ENCODE measurements around the gene ACOT12.
"Not testable (repeated sequence)": the region's sequence is repeated elsewhere in the genome, so short reads cannot be mapped to it uniquely, and the experiment has no call there.

The ACOT12 gene

GRCh38 chr5:81409896-81410295 lies 16.0 kb upstream of the ACOT12 start:
- Histone ChIP-seq H3K9me3 (ENCODE audit: insufficient read depth, low read length) (no peaks in the 10 kb centered on the region), H3K4me3 (ENCODE audit: insufficient read length, low read depth) (no peak overlapping the region), H3K4me1 (ENCODE audit: insufficient read depth, insufficient read length) (no peaks in the 10 kb centered on the region), H3K27me3 (ENCODE audit: insufficient read depth, insufficient read length) (no peaks in the 10 kb centered on the region), H3K9ac (ENCODE audit: insufficient read length, low read depth) (no peak overlapping the region), H3K36me3 (ENCODE audit: insufficient read depth, insufficient read length, low read length) (no peaks in the 10 kb centered on the region)
- no peak for TF ChIP-seq YY1 (IDR thresholded peaks at IDR 0.05; ENCODE audit: insufficient read depth, insufficient read length)
- no peak for TF ChIP-seq SUZ12 (IDR thresholded peaks at IDR 0.05; ENCODE audit: extremely low read depth, insufficient read depth, insufficient read length)
- TF ChIP-seq ZNF274 (IDR thresholded peaks at IDR 0.05; ENCODE audit: low read depth, low read length): no peak
- no peak for DNase-seq (ENCODE audit: low read depth, low spot score)

DNA sequence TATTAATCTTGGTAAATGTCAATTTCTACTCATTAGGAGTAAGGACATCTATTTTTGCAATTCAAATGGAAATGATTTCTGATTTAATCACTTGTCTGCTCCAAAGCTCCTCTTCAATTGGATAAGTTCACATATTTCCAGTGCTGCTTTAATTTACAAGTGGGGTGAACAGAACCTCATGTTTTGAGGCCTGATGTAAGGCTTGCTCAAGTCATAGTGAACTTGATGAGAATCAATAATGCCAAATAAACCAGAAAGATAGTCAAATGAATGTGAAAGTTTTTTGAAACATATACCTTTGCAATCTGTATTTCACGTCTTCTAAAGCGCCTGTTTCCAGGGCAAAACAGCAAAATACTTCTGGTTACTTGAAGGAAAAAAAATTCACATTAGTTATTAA lies 15.4 kb upstream of the ACOT12 start:
- no peaks in the 10 kb centered on the region for H3K36me3 ChIP-seq (ENCODE audit: insufficient read depth, insufficient read length, low read length)
- no peak for DNase-seq (ENCODE audit: low read depth, low spot score)

GRCh38 chr5:81408496-81408895 lies 14.6 kb upstream of the ACOT12 start:
- no peaks in the 10 kb centered on the region for H3K27me3 ChIP-seq (ENCODE audit: insufficient read depth, insufficient read length)
- no peaks in the 10 kb centered on the region for H3K9me3 ChIP-seq (ENCODE audit: insufficient read depth, low read length)
- TF ChIP-seq YY1 (IDR thresholded peaks at IDR 0.05; ENCODE audit: insufficient read depth, insufficient read length): no peak
- TF ChIP-seq ZNF274 (IDR thresholded peaks at IDR 0.05; ENCODE audit: low read depth, low read length): no peak
- no peak for TF ChIP-seq SUZ12 (IDR thresholded peaks at IDR 0.05; ENCODE audit: extremely low read depth, insufficient read depth, insufficient read length)
- DNase-seq (ENCODE audit: low read depth, low spot score): no peak
- H3K4me3 ChIP-seq (ENCODE audit: insufficient read length, low read depth): no peak overlapping the region
- no peaks in the 10 kb centered on the region for H3K4me1 ChIP-seq (ENCODE audit: insufficient read depth, insufficient read length)
- H3K36me3 ChIP-seq (ENCODE audit: insufficient read depth, insufficient read length, low read length): no peaks in the 10 kb centered on the region
- H3K9ac ChIP-seq (ENCODE audit: insufficient read length, low read depth): no peak overlapping the region

More for the DNA sequence above, 15.4 kb upstream of the ACOT12 start:
- no peak overlapping the region for H3K4me3 ChIP-seq (ENCODE audit: insufficient read length, low read depth)
- H3K4me1 ChIP-seq (ENCODE audit: insufficient read depth, insufficient read length): no peaks in the 10 kb centered on the region
- no peak overlapping the region for H3K9ac ChIP-seq (ENCODE audit: insufficient read length, low read depth)
- no peaks in the 10 kb centered on the region for H3K27me3 ChIP-seq (ENCODE audit: insufficient read depth, insufficient read length)
- no peak for TF ChIP-seq SUZ12 (IDR thresholded peaks at IDR 0.05; ENCODE audit: extremely low read depth, insufficient read depth, insufficient read length)
- no peak for TF ChIP-seq ZNF274 (IDR thresholded peaks at IDR 0.05; ENCODE audit: low read depth, low read length)
- TF ChIP-seq YY1 (IDR thresholded peaks at IDR 0.05; ENCODE audit: insufficient read depth, insufficient read length): no peak
- H3K9me3 ChIP-seq (ENCODE audit: insufficient read depth, low read length): no peaks in the 10 kb centered on the region

DNA sequence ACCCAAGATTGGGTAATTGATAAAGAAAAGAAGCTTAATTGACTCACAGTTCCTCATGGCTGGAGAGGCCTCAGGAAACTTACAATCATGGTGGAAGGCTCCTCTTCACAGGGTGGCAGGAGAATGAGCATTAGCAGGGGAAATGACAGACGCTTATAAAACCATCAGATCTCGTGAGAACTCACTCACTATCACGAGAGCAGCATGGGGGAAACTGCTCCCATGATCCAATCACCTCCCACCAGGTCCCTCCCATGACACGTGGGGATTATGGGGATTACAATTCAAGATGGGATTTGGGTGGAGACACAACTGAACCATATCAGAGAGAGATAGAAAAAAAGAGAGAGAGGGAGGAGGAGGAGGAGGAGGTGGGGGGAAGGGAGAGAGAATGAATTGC lies 13.9 kb upstream of the ACOT12 start:
- not testable (repeated sequence) for H3K9me3 ChIP-seq (ENCODE audit: insufficient read depth, low read length); DNase-seq (ENCODE audit: low read depth, low spot score); H3K36me3 ChIP-seq (ENCODE audit: insufficient read depth, insufficient read length, low read length); H3K9ac ChIP-seq (ENCODE audit: insufficient read length, low read depth); H3K27me3 ChIP-seq (ENCODE audit: insufficient read depth, insufficient read length); H3K4me1 ChIP-seq (ENCODE audit: insufficient read depth, insufficient read length); H3K4me3 ChIP-seq (ENCODE audit: insufficient read length, low read depth)

GRCh38 chr5:81405126-81405891 lies 11.4 kb upstream of the ACOT12 start:
- DNase-seq (ENCODE audit: low read depth, low spot score): no peak
- TF ChIP-seq ZNF274 (IDR thresholded peaks at IDR 0.05; ENCODE audit: low read depth, low read length) (no peak), SUZ12 (IDR thresholded peaks at IDR 0.05; ENCODE audit: extremely low read depth, insufficient read depth, insufficient read length) (no peak), YY1 (IDR thresholded peaks at IDR 0.05; ENCODE audit: insufficient read depth, insufficient read length) (no peak)
- no peak overlapping the region for H3K9ac ChIP-seq (ENCODE audit: insufficient read length, low read depth)

GRCh38 chr5:81402192-81402930 lies 8.4 kb upstream of the ACOT12 start:
- Histone ChIP-seq H3K9me3 (ENCODE audit: insufficient read depth, low read length) (no peaks in the 10 kb centered on the region), H3K27me3 (ENCODE audit: insufficient read depth, insufficient read length) (no peaks in the 10 kb centered on the region), H3K4me1 (ENCODE audit: insufficient read depth, insufficient read length) (no peaks in the 10 kb centered on the region), H3K36me3 (ENCODE audit: insufficient read depth, insufficient read length, low read length) (no peaks in the 10 kb centered on the region), H3K9ac (ENCODE audit: insufficient read length, low read depth) (no peak overlapping the region), H3K4me3 (ENCODE audit: insufficient read length, low read depth) (no peak overlapping the region)
- no peak for DNase-seq (ENCODE audit: low read depth, low spot score)
- no peak for TF ChIP-seq SUZ12 (IDR thresholded peaks at IDR 0.05; ENCODE audit: extremely low read depth, insufficient read depth, insufficient read length)
- TF ChIP-seq YY1 (IDR thresholded peaks at IDR 0.05; ENCODE audit: insufficient read depth, insufficient read length): no peak
- no peak for TF ChIP-seq ZNF274 (IDR thresholded peaks at IDR 0.05; ENCODE audit: low read depth, low read length)

More at GRCh38 chr5:81405126-81405891, 11.4 kb upstream of the ACOT12 start:
- Histone ChIP-seq H3K9me3 (ENCODE audit: insufficient read depth, low read length) (no peaks in the 10 kb centered on the region), H3K36me3 (ENCODE audit: insufficient read depth, insufficient read length, low read length) (no peaks in the 10 kb centered on the region), H3K4me3 (ENCODE audit: insufficient read length, low read depth) (no peak overlapping the region), H3K27me3 (ENCODE audit: insufficient read depth, insufficient read length) (no peaks in the 10 kb centered on the region), H3K4me1 (ENCODE audit: insufficient read depth, insufficient read length) (no peaks in the 10 kb centered on the region)

GRCh38 chr5:81401266-81401665 lies 7.3 kb upstream of the ACOT12 start:
- Histone ChIP-seq H3K4me3 (ENCODE audit: insufficient read length, low read depth) (no peak overlapping the region), H3K27me3 (ENCODE audit: insufficient read depth, insufficient read length) (no peaks in the 10 kb centered on the region), H3K9ac (ENCODE audit: insufficient read length, low read depth) (no peak overlapping the region), H3K36me3 (ENCODE audit: insufficient read depth, insufficient read length, low read length) (no peaks in the 10 kb centered on the region), H3K4me1 (ENCODE audit: insufficient read depth, insufficient read length) (no peaks in the 10 kb centered on the region), H3K9me3 (ENCODE audit: insufficient read depth, low read length) (no peaks in the 10 kb centered on the region)
- TF ChIP-seq SUZ12 (IDR thresholded peaks at IDR 0.05; ENCODE audit: extremely low read depth, insufficient read depth, insufficient read length) (no peak), YY1 (IDR thresholded peaks at IDR 0.05; ENCODE audit: insufficient read depth, insufficient read length) (no peak), ZNF274 (IDR thresholded peaks at IDR 0.05; ENCODE audit: low read depth, low read length) (no peak)
- no peak for DNase-seq (ENCODE audit: low read depth, low spot score)
